ENCODE results near the gene APOBEC3F. TPM values are rescaled to one million over a fixed set of nuclear protein-coding genes. Genes with fewer than 3 reads are reported as not detected.
A peak's percentile ranks its signal among the peaks of the same experiment; 100 is the strongest.

APOBEC3F gene
- total and polyA plus RNA-seq, 2 experiments from 2014 or later = 6.2 to 10.1 TPM

DNA sequence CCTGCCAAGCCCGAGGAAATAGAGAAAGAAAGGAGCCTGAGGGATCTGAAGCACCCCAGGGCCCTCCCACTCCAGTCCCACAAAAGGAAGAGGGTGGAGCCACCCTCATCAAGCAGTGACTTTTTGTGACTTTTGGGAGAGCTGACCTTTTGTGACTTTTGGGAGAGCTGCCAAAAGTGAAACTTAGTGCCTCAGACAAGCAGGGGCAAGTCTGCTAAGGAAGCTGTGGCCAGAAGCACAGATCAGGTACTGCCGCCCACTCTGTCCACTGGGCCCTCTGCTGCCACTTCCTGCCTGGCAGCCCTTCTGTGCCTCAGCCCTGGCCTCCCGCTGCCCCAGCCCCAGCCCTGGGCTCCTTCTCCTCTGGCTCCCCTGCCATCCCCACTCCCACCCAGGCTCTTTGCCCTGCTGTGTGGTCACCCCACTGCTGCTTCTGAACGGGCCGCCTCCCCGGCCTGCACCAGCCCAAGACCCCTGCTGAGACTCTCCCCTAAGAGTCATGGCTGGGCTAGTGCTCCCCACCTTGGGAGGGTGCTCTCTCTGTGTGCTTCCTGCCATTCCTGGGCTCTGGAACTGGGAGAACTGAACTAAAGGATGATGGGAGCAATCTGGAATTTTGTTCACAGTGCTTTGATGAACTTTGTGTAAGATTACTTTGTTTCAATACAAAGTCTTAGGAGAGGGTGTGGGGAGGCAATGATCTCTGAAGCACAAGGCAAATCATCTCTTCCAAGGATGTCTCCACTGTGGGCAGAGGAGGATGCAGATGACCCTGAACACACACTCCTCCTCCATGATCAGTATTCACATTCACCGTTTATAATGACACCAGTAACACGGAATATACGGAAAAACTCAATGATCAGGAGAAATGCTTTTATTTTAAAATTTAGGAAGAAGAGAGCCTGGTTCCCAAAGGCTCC is 56.7 kb downstream of the APOBEC3F start, which contains the start of gene APOBEC3H:
APOBEC3H (plus strand) TSS at position 147 of the 923 bp plus-strand sequence. CDS start 3,035 bp downstream, outside the sequence.
- Histone ChIP-seq H3K4me3 (no peak within 1 kb of the TSS), H3K36me3 (ENCODE audit: low read depth) (no peaks in the 10 kb centered on the region), H3K79me2 (ENCODE audit: insufficient read depth) (no peaks in the 10 kb centered on the region), H3K9me3 (ENCODE audit: low read depth) (no peaks in the 10 kb centered on the region), H2AFZ (peak within 1 kb of the TSS; percentile 48; the same call in 1 of the 2 replicates), H3K9me2 (ENCODE audit: insufficient read depth) (no peaks in the 10 kb centered on the region), H3K9ac (no peak within 1 kb of the TSS), H3K27ac (no peak within 1 kb of the TSS), H4K20me1 (ENCODE audit: insufficient read depth) (no peaks in the 10 kb centered on the region), H3K27me3 (replicated peaks; ENCODE audit: insufficient read depth) (peaks cover 5% of the 10 kb centered on the region), H3K4me1 (ENCODE audit: insufficient read depth) (no peaks in the 10 kb centered on the region), H3K4me2 (ENCODE audit: unreplicated experiment) (no peak within 1 kb of the TSS), H3F3A (ENCODE audit: insufficient read depth) (no peaks in the 10 kb centered on the region)
- WGBS, 2 experiments (ENCODE audit: low coverage in 1 of 2, low lambda C conversion rate in 2 of 2, missing lambda C conversion rate in 2 of 2) = 77 to 80% methylated on average over 9 of the region's 9 CpGs
- no peak for DNase-seq
- no peak for TF ChIP-seq EZH2 (IDR thresholded peaks at IDR 0.05; ENCODE audit: insufficient read depth, poor library complexity, severe bottlenecking)
- no peak for TF ChIP-seq EZH2phosphoT487 (IDR thresholded peaks at IDR 0.05; ENCODE audit: insufficient read depth, low read depth)
- in situ Hi-C loops (cut with MboI) = no loop called here

DNA sequence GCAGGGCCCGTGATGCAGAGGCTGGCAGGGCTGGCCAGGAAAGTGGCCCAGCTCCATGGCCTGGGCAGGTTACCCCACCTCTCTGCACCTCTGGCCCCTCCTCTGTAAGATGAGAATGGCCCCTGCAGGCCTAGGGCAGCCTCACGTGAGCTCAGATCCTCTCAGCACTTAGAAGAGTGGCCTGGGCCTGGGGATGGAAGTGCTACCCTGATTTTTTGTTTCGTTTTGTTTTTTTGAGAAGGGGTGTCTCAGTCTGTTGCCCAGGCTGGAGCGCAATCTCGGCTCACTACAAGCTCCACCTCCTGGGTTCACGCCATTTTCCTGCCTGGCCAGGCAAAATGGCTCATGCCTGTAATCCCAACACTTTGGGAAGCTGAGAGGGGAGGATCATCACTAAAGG is 57.4 kb downstream of the APOBEC3F start:
- Histone ChIP-seq H3F3A (ENCODE audit: insufficient read depth) (no peaks in the 10 kb centered on the region), H3K9me2 (ENCODE audit: insufficient read depth) (no peaks in the 10 kb centered on the region), H4K20me1 (ENCODE audit: insufficient read depth) (no peaks in the 10 kb centered on the region), H3K9me3 (ENCODE audit: low read depth) (no peaks in the 10 kb centered on the region), H3K4me1 (ENCODE audit: insufficient read depth) (no peaks in the 10 kb centered on the region), H3K36me3 (ENCODE audit: low read depth) (no peaks in the 10 kb centered on the region), H3K27me3 (replicated peaks; ENCODE audit: insufficient read depth) (no peaks in the 10 kb centered on the region), H3K4me3 (no peak overlapping the region), H3K27ac (no peak overlapping the region), H2AFZ (no peak overlapping the region), H3K9ac (no peak overlapping the region), H3K4me2 (ENCODE audit: unreplicated experiment) (no peak overlapping the region), H3K79me2 (ENCODE audit: insufficient read depth) (no peaks in the 10 kb centered on the region)
- WGBS, 2 experiments (ENCODE audit: low coverage in 1 of 2, low lambda C conversion rate in 2 of 2, missing lambda C conversion rate in 2 of 2) = 81 to 89% methylated on average over 5 to 6 of the region's 6 CpGs
- in situ Hi-C loops (cut with MboI) = no loop called here
- TF ChIP-seq EZH2 (IDR thresholded peaks at IDR 0.05; ENCODE audit: insufficient read depth, poor library complexity, severe bottlenecking) = no peak
- DNase-seq = no peak

DNA sequence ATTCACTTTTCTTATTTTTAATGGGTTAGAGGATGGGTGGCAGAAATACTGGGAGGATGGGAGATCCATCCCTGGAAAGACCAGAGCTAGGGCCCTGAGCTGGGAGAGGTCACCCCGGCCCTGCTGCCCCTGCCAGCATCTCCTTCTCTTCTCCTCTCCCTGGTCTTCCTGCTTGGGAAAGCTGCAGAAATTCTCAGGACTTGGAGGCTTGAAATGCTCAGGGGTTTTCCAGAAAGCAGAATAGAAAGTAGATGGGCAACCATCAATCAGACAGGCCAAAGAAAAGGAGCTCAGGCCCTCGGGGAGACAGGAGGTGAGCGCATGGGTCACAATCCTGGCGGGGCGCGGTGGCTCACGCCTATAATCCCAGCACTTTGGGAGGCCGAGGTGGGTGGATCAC is 57.9 kb downstream of the APOBEC3F start:
- Histone ChIP-seq H2AFZ (no peak overlapping the region), H3K9me3 (ENCODE audit: low read depth) (no peaks in the 10 kb centered on the region), H3K79me2 (ENCODE audit: insufficient read depth) (no peaks in the 10 kb centered on the region), H4K20me1 (ENCODE audit: insufficient read depth) (no peaks in the 10 kb centered on the region), H3K9ac (no peak overlapping the region), H3K9me2 (ENCODE audit: insufficient read depth) (no peaks in the 10 kb centered on the region), H3F3A (ENCODE audit: insufficient read depth) (no peaks in the 10 kb centered on the region), H3K36me3 (ENCODE audit: low read depth) (no peaks in the 10 kb centered on the region), H3K27me3 (replicated peaks; ENCODE audit: insufficient read depth) (no peaks in the 10 kb centered on the region; the same call in 1 of the 2 replicates), H3K4me2 (ENCODE audit: unreplicated experiment) (no peak overlapping the region), H3K27ac (no peak overlapping the region), H3K4me1 (ENCODE audit: insufficient read depth) (no peaks in the 10 kb centered on the region), H3K4me3 (no peak overlapping the region)
- no peak for DNase-seq
- in situ Hi-C loops (cut with MboI) = no loop called here
- 87 to 88% methylated on average over 8 of the region's 8 CpGs for WGBS, 2 experiments (ENCODE audit: low coverage in 1 of 2, low lambda C conversion rate in 2 of 2, missing lambda C conversion rate in 2 of 2)
- TF ChIP-seq EZH2phosphoT487 (IDR thresholded peaks at IDR 0.05; ENCODE audit: insufficient read depth, low read depth) (no peak), EZH2 (IDR thresholded peaks at IDR 0.05; ENCODE audit: insufficient read depth, poor library complexity, severe bottlenecking) (no peak)

DNA sequence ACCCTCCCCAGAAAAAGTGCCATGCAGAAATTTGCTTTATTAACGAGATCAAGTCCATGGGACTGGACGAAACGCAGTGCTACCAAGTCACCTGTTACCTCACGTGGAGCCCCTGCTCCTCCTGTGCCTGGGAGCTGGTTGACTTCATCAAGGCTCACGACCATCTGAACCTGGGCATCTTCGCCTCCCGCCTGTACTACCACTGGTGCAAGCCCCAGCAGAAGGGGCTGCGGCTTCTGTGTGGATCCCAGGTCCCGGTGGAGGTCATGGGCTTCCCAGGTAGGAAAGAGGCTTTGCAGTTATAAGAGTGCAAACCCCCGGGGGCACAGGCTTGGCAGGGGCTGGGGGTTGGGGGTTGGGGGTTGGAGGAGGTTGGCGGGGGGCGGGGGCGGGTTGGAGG is 60.6 kb downstream of the APOBEC3F start:
- no peak overlapping the region for H3K27ac ChIP-seq
- TF ChIP-seq EZH2phosphoT487 (IDR thresholded peaks at IDR 0.05; ENCODE audit: insufficient read depth, low read depth) (no peak), EZH2 (IDR thresholded peaks at IDR 0.05; ENCODE audit: insufficient read depth, poor library complexity, severe bottlenecking) (no peak)
- no peaks in the 10 kb centered on the region; the same call in 1 of the 2 replicates for H3K27me3 ChIP-seq (replicated peaks; ENCODE audit: insufficient read depth)
- H3K9ac ChIP-seq = no peak overlapping the region
- in situ Hi-C loops (cut with MboI) = no loop called here
- DNase-seq = no peak
- H4K20me1 ChIP-seq (ENCODE audit: insufficient read depth) = no peaks in the 10 kb centered on the region
- H3K4me1 ChIP-seq (ENCODE audit: insufficient read depth) = no peaks in the 10 kb centered on the region
- H2AFZ ChIP-seq = no peak overlapping the region
- H3K9me2 ChIP-seq (ENCODE audit: insufficient read depth) = no peaks in the 10 kb centered on the region
- no peak overlapping the region for H3K4me3 ChIP-seq
- no peaks in the 10 kb centered on the region for H3K36me3 ChIP-seq (ENCODE audit: low read depth)
- H3K79me2 ChIP-seq (ENCODE audit: insufficient read depth) = no peaks in the 10 kb centered on the region
- H3K9me3 ChIP-seq (ENCODE audit: low read depth) = no peaks in the 10 kb centered on the region
- no peak overlapping the region for H3K4me2 ChIP-seq (ENCODE audit: unreplicated experiment)
- 64 to 70% methylated on average over 10 to 13 of the region's 13 CpGs for WGBS, 2 experiments (ENCODE audit: low coverage in 1 of 2, low lambda C conversion rate in 2 of 2, missing lambda C conversion rate in 2 of 2)
- no peaks in the 10 kb centered on the region for H3F3A ChIP-seq (ENCODE audit: insufficient read depth)

All from GM23248 (cell line).